KMS-11 (cell line): ENCODE results near the gene RPL7L1.
A peak's percentile ranks its signal among the peaks of the same experiment; 100 is the strongest.
"Not testable (repeated sequence)": the region's sequence is repeated elsewhere in the genome, so short reads cannot be mapped to it uniquely, and the experiment has no call there.

Experiments
- H2AFZ ChIP-seq: fragments of 200-600 bp; sonication (generic); 2 replicates; pipeline ENCODE4 v1.6.1; 2016; ENCODE audit warnings: antibody characterized with exemption, mixed run types, low read depth
- H3K27ac ChIP-seq: fragments of 200-600 bp; sonication (generic); 2 replicates; pipeline ENCODE4 v1.6.1; 2016; ENCODE audit warnings: mild to moderate bottlenecking, mixed run types
- H3K27me3 ChIP-seq: fragments of 200-600 bp; sonication (generic); 2 replicates; pipeline ENCODE4 v1.6.1; 2017; ENCODE audit warnings: mild to moderate bottlenecking, low read depth, mixed run types, moderate library complexity; ENCODE audit not compliant: insufficient read depth
- H3K36me3 ChIP-seq: fragments of 200-600 bp; sonication (generic); 2 replicates; pipeline ENCODE4 v1.6.1; 2017; ENCODE audit warnings: mild to moderate bottlenecking, mixed run types; ENCODE audit not compliant: insufficient read depth
- H3K4me1 ChIP-seq: fragments of 200-600 bp; sonication (generic); 2 replicates; pipeline ENCODE4 v1.6.1; 2016; ENCODE audit warnings: mild to moderate bottlenecking, low read depth, mixed run types; ENCODE audit not compliant: poor library complexity, severe bottlenecking
- H3K4me2 ChIP-seq: fragments of 200-600 bp; sonication (generic); 2 replicates; pipeline ENCODE4 v1.7.0; 2016; ENCODE audit warnings: mild to moderate bottlenecking, mixed run types
- H3K4me3 ChIP-seq: fragments of 200-600 bp; sonication (generic); IDR thresholded peaks from 2 replicates; pipeline ENCODE4 v1.6.1; 2017; ENCODE audit warnings: low read depth, low read length, mixed read lengths; ENCODE audit not compliant: insufficient read depth
- H3K79me2 ChIP-seq: fragments of 200-600 bp; sonication (generic); 2 replicates; pipeline ENCODE4 v1.6.1; 2016; ENCODE audit warnings: low read depth, mixed run types; ENCODE audit not compliant: insufficient read depth
- H3K9ac ChIP-seq: fragments of 200-600 bp; sonication (generic); 2 replicates; pipeline ENCODE4 v1.6.1; 2016; ENCODE audit warnings: mild to moderate bottlenecking, mixed run types
- H4K20me1 ChIP-seq: fragments of 200-600 bp; sonication (generic); 2 replicates; pipeline ENCODE4 v1.6.1; 2016; ENCODE audit warnings: mild to moderate bottlenecking, mixed run types; ENCODE audit not compliant: insufficient read depth
- TF ChIP-seq, protein P1 (sequence below): fragments of 200-600 bp; sonication (generic); conservative IDR thresholded peaks from 2 replicates; pipeline ENCODE4 v1.6.1; 2017; ENCODE audit warnings: low read depth, mild to moderate bottlenecking, antibody characterized with exemption, low read length, moderate library complexity, mixed read lengths

RPL7L1 gene

DNA sequence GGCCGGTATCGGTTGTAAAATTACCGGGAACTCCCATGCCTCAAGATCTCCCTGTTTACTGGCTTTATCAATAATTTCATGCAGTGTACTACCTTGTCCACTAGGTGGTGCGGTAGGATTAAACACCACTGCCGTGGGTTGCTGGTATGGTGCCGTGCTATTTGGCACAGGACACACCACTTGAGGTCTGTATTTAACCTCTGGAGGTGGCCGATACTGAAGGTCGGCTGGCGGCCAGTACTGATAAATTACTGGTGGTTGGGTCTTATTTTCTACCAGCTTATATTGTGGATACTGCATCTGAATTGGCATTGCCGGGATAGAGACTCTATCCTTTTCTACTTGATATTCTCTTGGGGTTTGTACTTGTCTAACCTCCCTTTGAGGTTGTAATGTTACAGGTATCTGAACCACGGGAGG is 22.1 kb downstream of the RPL7L1 start:
- Histone ChIP-seq H4K20me1 (no peaks in the 10 kb centered on the region), H3K4me2 (peak overlapping the region; percentile 40; the same call in 1 of the 2 replicates), H3K27ac (no peak overlapping the region), H3K9ac (no peak overlapping the region), H3K4me1 (no peaks in the 10 kb centered on the region), H3K36me3 (no peaks in the 10 kb centered on the region), H3K4me3 (no peak overlapping the region), H3K79me2 (no peaks in the 10 kb centered on the region), H2AFZ (peak overlapping the region; percentile 65), H3K27me3 (no peaks in the 10 kb centered on the region)
- TF ChIP-seq, protein P1, sequence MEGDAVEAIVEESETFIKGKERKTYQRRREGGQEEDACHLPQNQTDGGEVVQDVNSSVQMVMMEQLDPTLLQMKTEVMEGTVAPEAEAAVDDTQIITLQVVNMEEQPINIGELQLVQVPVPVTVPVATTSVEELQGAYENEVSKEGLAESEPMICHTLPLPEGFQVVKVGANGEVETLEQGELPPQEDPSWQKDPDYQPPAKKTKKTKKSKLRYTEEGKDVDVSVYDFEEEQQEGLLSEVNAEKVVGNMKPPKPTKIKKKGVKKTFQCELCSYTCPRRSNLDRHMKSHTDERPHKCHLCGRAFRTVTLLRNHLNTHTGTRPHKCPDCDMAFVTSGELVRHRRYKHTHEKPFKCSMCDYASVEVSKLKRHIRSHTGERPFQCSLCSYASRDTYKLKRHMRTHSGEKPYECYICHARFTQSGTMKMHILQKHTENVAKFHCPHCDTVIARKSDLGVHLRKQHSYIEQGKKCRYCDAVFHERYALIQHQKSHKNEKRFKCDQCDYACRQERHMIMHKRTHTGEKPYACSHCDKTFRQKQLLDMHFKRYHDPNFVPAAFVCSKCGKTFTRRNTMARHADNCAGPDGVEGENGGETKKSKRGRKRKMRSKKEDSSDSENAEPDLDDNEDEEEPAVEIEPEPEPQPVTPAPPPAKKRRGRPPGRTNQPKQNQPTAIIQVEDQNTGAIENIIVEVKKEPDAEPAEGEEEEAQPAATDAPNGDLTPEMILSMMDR = peak; percentile 90

DNA sequence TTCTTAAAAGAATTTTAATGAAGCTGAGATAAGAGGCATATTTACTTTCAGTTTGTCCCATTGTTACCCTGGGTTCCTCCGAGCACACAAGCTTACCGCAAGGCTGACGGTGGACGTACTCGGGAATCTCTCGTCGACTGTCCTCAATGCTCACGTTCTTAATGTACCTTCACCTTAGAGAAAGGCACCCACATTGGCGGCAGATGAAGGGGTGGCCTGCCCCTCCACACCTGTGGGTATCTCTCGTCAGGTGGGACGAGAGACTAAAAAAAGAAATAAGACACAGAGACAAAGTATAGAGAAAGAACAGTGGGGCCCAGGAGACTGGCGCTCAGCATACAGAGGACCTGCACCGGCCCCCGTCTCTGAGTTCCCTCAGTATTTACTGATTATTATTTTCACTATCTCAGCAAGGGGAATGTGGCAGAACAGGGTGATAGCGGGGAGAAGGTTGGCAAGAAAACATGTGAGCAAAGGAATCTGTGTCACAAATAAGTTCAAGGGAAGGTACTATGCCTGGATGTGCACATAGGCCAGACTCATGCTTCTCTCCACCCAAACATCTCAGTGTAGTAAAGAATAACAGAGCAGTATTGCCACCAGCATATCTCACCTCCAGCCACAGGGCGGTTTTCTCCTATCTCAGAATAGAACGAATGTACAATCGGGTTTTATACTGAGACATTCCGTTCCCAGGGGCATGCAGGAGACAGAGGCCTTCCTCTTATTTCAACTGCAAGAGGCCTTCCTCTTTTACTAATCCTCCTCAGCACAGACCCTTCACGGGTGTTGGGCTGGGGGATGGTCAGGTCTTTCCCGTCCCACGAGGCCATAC is 23.2 kb downstream of the RPL7L1 start:
- H2AFZ ChIP-seq, H3K4me3 ChIP-seq, H3K27me3 ChIP-seq, H3K4me1 ChIP-seq, H3K9ac ChIP-seq, H4K20me1 ChIP-seq, H3K79me2 ChIP-seq, H3K4me2 ChIP-seq, H3K36me3 ChIP-seq, H3K27ac ChIP-seq: not testable (repeated sequence)

DNA sequence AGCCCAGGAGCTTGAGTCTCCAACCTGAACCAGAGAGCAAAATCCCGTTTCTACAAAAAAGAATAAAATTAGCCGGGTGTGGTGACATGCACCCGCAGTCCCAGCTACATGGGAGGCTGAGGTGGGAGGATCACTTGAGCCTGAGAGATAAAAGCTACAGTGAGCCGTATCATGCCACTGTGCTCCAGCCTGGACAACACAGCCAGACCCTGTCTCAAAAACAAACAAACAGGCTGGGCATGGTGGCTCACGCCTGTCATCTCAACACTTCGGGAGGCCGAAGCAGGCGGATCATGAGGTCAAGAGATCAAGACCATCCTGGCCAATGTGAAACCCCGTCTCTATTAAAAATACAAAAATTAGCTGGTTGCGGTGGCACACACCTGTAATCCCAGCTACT is 25.1 kb downstream of the RPL7L1 start:
- Histone ChIP-seq H3K27ac (no peak overlapping the region), H3K36me3 (no peaks in the 10 kb centered on the region), H3K4me2 (no peak overlapping the region), H4K20me1 (no peaks in the 10 kb centered on the region), H3K4me3 (no peak overlapping the region), H3K4me1 (no peaks in the 10 kb centered on the region), H3K79me2 (no peaks in the 10 kb centered on the region), H3K27me3 (no peaks in the 10 kb centered on the region), H2AFZ (no peak overlapping the region), H3K9ac (no peak overlapping the region)
- TF ChIP-seq, protein P1 = no peak

DNA sequence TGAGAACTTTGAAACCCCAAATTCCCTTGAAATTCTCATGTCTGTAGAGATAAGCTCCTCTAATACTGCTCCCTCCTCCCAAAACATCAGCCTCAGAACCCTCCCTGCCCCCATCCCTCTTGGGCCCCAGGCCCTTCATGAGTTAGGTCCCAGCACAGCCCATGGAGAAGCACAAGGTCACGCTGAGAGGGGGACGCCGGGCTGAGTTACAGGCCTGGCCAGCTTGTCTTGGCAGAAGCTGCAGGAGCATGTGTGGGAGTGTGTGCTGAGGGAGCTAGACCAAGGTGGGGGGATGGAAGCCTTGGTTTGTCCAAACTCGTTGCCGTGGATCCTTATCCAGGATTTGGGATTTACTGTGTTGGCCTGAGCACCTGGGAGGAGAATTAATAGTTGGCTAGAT is 27.9 kb downstream of the RPL7L1 start:
- no peaks in the 10 kb centered on the region for H4K20me1 ChIP-seq
- TF ChIP-seq, protein P1 = no peak
- H3K9ac ChIP-seq = no peak overlapping the region
- no peak overlapping the region for H3K4me2 ChIP-seq
- H2AFZ ChIP-seq = no peak overlapping the region
- peaks cover under 1% of the 10 kb centered on the region; the same call in 1 of the 2 replicates for H3K27me3 ChIP-seq
- no peaks in the 10 kb centered on the region for H3K79me2 ChIP-seq
- H3K4me1 ChIP-seq = no peaks in the 10 kb centered on the region
- no peak overlapping the region for H3K27ac ChIP-seq
- H3K4me3 ChIP-seq = no peak overlapping the region
- H3K36me3 ChIP-seq = no peaks in the 10 kb centered on the region

DNA sequence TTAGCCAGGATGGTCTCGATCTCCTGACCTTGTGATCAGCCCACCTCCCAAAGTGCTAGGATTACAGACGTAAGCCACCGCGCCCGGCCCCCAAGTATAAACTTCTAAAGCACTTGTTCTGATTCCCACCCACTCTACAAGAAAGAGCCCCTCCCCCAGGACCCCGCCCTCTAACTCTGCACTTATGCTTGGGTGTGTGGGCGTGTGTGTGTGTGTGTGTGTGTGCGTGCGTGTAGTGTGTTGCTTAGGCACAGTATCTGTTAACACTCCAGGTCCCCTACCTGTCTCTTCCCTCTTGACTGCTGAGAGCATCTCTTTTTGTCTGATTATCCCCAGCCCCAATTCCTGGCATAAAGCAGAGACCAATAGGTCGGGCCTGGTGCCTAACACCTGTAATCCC is 30.4 kb downstream of the RPL7L1 start:
- Histone ChIP-seq H3K79me2 (no peaks in the 10 kb centered on the region), H2AFZ (no peak overlapping the region), H3K4me3 (no peak overlapping the region), H3K4me2 (no peak overlapping the region), H3K27me3 (peaks cover 2% of the 10 kb centered on the region; the same call in 1 of the 2 replicates), H3K27ac (no peak overlapping the region), H3K9ac (no peak overlapping the region), H4K20me1 (no peaks in the 10 kb centered on the region), H3K4me1 (no peaks in the 10 kb centered on the region), H3K36me3 (no peaks in the 10 kb centered on the region)
- TF ChIP-seq, protein P1 = no peak
